ENCODE measurements around the gene DPF3. TPM values are rescaled to one million over a fixed set of nuclear protein-coding genes. Genes with fewer than 3 reads are reported as not detected.

Gene DPF3
- total and polyA plus RNA-seq, 7 donors = 2.3 to 25.3 (median 19.4) TPM

DNA sequence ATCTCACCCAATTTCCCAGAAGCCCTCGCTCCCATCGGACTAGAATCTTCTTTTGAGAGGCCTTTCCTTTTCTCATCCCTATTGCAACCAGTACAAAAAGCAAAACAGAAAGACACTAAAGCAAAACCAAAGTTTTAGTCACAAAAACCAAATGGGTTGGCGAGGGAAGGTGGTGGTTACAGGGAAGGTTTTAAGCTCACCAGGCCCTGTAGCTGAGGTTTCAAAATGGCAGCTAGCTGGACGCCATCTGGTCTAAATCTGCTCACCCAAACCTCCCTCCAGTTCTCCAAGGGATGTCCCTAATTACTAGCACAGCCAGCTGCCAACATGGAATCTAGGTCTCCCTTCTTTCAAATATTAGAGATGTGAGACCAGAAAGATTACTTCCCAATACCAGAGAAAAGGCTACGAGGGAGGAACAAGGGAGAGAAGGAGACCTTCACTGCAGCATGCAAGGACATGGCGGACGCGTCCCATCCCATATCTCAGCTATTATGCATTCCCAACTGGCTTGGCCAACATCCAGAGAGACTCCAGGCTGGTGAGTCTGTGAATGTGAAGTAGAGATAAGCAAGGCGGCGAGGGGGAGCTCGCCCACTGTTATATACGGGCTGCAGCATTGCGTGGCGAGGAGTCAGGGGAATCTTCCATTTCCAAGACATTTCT lies 70.8 kb downstream of the DPF3 start:
- 85 to 89% (median 85%) methylated on average over 14 of the region's 14 CpGs for WGBS, 3 donors
- H3K9me3 ChIP-seq = no peaks in the 10 kb centered on the region
- peak in 1 of 4 donors; percentile 30 for ATAC-seq
- H3K36me3 ChIP-seq (ENCODE audit: insufficient read depth in 1 of 2, low read depth in 1 of 2) = no peaks in the 10 kb centered on the region
- TF ChIP-seq, protein P1, sequence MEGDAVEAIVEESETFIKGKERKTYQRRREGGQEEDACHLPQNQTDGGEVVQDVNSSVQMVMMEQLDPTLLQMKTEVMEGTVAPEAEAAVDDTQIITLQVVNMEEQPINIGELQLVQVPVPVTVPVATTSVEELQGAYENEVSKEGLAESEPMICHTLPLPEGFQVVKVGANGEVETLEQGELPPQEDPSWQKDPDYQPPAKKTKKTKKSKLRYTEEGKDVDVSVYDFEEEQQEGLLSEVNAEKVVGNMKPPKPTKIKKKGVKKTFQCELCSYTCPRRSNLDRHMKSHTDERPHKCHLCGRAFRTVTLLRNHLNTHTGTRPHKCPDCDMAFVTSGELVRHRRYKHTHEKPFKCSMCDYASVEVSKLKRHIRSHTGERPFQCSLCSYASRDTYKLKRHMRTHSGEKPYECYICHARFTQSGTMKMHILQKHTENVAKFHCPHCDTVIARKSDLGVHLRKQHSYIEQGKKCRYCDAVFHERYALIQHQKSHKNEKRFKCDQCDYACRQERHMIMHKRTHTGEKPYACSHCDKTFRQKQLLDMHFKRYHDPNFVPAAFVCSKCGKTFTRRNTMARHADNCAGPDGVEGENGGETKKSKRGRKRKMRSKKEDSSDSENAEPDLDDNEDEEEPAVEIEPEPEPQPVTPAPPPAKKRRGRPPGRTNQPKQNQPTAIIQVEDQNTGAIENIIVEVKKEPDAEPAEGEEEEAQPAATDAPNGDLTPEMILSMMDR (IDR thresholded peaks at IDR 0.05) = no peak
- intact Hi-C loops (cut with DNase I) = no loop called here
- no peak for DNase-seq
- H3K27me3 ChIP-seq (ENCODE audit: insufficient read depth in 3 of 3, low read length in 2 of 3) = no peaks in the 10 kb centered on the region
- H3K4me3 ChIP-seq = no peak overlapping the region
- H3K27ac ChIP-seq = no peak overlapping the region
- peaks cover 3% of the 10 kb centered on the region for H3K4me1 ChIP-seq

DNA sequence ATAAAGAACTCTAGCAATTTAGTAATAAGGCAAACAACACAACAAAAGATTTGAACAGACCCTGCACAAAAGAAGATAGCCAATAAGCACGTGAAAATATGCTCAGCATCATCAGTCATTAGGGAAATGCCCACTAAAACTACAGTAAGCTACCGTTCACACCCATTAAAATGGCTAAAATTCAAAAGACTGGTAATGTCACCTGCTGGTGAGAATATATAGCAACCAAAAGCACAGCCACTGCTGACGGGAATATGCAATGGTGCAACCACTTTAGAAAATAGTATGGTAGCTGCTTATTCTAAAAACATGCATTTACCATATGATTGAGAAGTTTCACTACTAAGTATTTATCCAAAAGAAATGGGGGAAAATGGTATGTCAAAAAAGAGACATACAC lies 74.9 kb downstream of the DPF3 start:
- H3K27me3 ChIP-seq (ENCODE audit: insufficient read depth in 3 of 3, low read length in 2 of 3) = no peaks in the 10 kb centered on the region
- intact Hi-C loops (cut with DNase I) = no loop called here
- DNase-seq (no peak), ATAC-seq (no peak)
- H3K4me3 ChIP-seq = no peak overlapping the region
- no peaks in the 10 kb centered on the region for H3K36me3 ChIP-seq (ENCODE audit: insufficient read depth in 1 of 2, low read depth in 1 of 2)
- peaks cover 17% of the 10 kb centered on the region for H3K4me1 ChIP-seq
- TF ChIP-seq, protein P1 (IDR thresholded peaks at IDR 0.05) = no peak
- H3K9me3 ChIP-seq = no peaks in the 10 kb centered on the region
- H3K27ac ChIP-seq = no peak overlapping the region
- WGBS, 3 donors = 74 to 84% (median 76%) methylated on average over 3 of the region's 3 CpGs

DNA sequence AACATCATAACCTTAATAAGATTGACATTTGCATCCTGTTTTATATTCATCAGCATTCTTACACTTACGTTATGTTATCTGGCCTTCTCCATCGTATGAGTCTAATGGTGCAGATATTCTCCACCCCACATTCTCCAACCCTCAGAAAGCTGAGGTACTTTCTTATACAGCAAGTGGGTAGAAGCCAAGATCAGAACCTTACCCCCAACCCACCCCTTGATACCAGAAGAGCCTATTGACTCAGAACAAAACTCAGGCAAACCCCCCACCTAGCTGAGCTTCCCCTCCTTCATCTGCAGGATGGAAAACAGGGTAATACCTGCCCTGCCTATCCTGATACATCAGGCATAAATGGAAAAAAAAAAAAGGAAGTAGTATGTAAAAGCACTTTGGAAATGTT lies 77.6 kb downstream of the DPF3 start:
- H3K27ac ChIP-seq = peak overlapping the region; percentile 87
- TF ChIP-seq, protein P1 (IDR thresholded peaks at IDR 0.05) = no peak
- peaks cover 38% of the 10 kb centered on the region for H3K4me1 ChIP-seq
- ATAC-seq (no peak), DNase-seq (no peak)
- no peaks in the 10 kb centered on the region for H3K9me3 ChIP-seq
- H3K27me3 ChIP-seq (ENCODE audit: insufficient read depth in 3 of 3, low read length in 2 of 3) = no peaks in the 10 kb centered on the region
- H3K4me3 ChIP-seq = no peak overlapping the region
- no peaks in the 10 kb centered on the region for H3K36me3 ChIP-seq (ENCODE audit: insufficient read depth in 1 of 2, low read depth in 1 of 2)
- intact Hi-C loops (cut with DNase I) = no loop called here
- 64 to 86% (median 67%) methylated on average over 2 of the region's 2 CpGs for WGBS, 3 donors

DNA sequence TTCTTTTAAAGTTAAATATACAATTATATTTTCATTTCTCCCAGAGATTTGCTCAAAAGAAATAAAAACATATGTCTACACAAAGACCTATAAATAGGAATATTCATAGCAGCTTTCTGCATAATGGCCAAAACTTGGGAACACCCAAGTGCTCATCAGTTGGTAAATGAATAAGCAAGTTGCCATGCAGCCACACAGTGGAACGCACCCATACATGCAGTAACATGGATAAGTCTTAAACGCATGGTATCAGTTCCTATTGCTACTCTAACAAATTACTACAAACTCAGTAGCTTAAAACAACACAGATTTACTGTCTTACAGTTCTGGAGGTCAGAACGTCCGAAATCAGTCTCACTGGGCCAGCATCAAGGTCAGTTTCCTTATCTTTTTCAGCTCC lies 78.5 kb downstream of the DPF3 start:
- 51 to 67% (median 63%) methylated on average over 4 of the region's 4 CpGs for WGBS, 3 donors
- no peak for ATAC-seq

More for the DNA sequence above, 78.5 kb downstream of the DPF3 start:
- H3K27ac ChIP-seq = peak overlapping the region; percentile 87
- no peak overlapping the region for H3K4me3 ChIP-seq
- DNase-seq = no peak
- H3K27me3 ChIP-seq (ENCODE audit: insufficient read depth in 3 of 3, low read length in 2 of 3) = no peaks in the 10 kb centered on the region
- no peaks in the 10 kb centered on the region for H3K9me3 ChIP-seq
- TF ChIP-seq, protein P1 (IDR thresholded peaks at IDR 0.05) = no peak
- no peaks in the 10 kb centered on the region for H3K36me3 ChIP-seq (ENCODE audit: insufficient read depth in 1 of 2, low read depth in 1 of 2)
- H3K4me1 ChIP-seq = peaks cover 46% of the 10 kb centered on the region
- intact Hi-C loops (cut with DNase I) = no loop called here
